HL-60/S4 treated with phorbol 12-myristate 13-acetate at 8.2 ng/mL for 4 days and 3 days (cell line): ENCODE results near the gene IL17REL.

Experiments
- in situ Hi-C: fragments of 300-500 bp; cut with MboI; formaldehyde crosslinking; loops from 2 replicates; pipeline ENCODE4 v1.15.0; 2022; ENCODE audit warnings: low sequenced_read_pairs

The IL17REL gene

GRCh38 chr22:49950396-49950994 is 62.1 kb downstream of the IL17REL start:
- in situ Hi-C loops: no loop called here

- in situ Hi-C loops: loop anchor here (25.0 kb wide), 1 partner anchor 262 kb away; the partner anchor contains the start of gene SELENOO
Measured at GRCh38 chr22:49949914-49950292, 62.7 kb downstream of the IL17REL start.

GRCh38 chr22:49948958-49949913 is 63.3 kb downstream of the IL17REL start:
- in situ Hi-C loops: loop anchor here (25.0 kb wide), 1 partner anchor 263 kb away; the partner anchor contains the start of gene SELENOO

GRCh38 chr22:49948116-49948957 is 64.2 kb downstream of the IL17REL start:
- in situ Hi-C loops: loop anchor here (25.0 kb wide), 1 partner anchor 264 kb away; the partner anchor contains the start of gene SELENOO

GRCh38 chr22:49947296-49947622 is 65.3 kb downstream of the IL17REL start:
- in situ Hi-C loops: loop anchor here (25.0 kb wide), 1 partner anchor 265 kb away; the partner anchor contains the start of gene SELENOO

- in situ Hi-C loops: loop anchor here (25.0 kb wide), 1 partner anchor 266 kb away; the partner anchor contains the start of gene SELENOO
Measured at GRCh38 chr22:49946612-49947295, 65.8 kb downstream of the IL17REL start.

GRCh38 chr22:49945042-49945794 is 67.3 kb downstream of the IL17REL start:
- in situ Hi-C loops: loop anchor here (25.0 kb wide), 1 partner anchor 267 kb away; the partner anchor contains the start of gene SELENOO
